HepG2 (cell line): Measurements from ENCODE around the gene FALEC. TPM values are rescaled to one million over a fixed set of nuclear protein-coding genes. Genes with fewer than 3 reads are reported as not detected.
A peak's percentile ranks its signal among the peaks of the same experiment; 100 is the strongest.

ENCODE experiments used
- FOXK2 ChIP-seq: fragments of 450-650 bp; IDR thresholded peaks from 2 replicates; pipeline ENCODE4 v1.6.1; 2016
- GPN1 ChIP-seq: sonication (generic); formaldehyde crosslinking; IDR thresholded peaks from 2 replicates; pipeline ENCODE4 v1.5.1; 2020; ENCODE audit warnings: missing genetic modification reagents, borderline replicate concordance
- JARID2 ChIP-seq: sonication (generic); formaldehyde crosslinking; IDR thresholded peaks from 2 replicates; pipeline ENCODE4 v1.8.1; 2023; ENCODE audit warnings: missing genetic modification reagents, inconsistent platforms; ENCODE audit not compliant: insufficient replicate concordance
- SAP130 ChIP-seq: IDR thresholded peaks from 2 replicates; pipeline ENCODE4 v1.6.1; 2016; ENCODE audit warnings: low read depth
- TCF7 ChIP-seq: sonication (generic); IDR thresholded peaks from 2 replicates; pipeline ENCODE4 v1.6.1; 2016; ENCODE audit warnings: antibody characterized with exemption, low read depth
- ZBTB7A ChIP-seq: sonication (generic); formaldehyde crosslinking; IDR thresholded peaks from 2 replicates; pipeline ENCODE4 v1.8.0; 2022; ENCODE audit warnings: mild to moderate bottlenecking, missing genetic modification reagents
- ZNF20 ChIP-seq: sonication (generic); formaldehyde crosslinking; IDR thresholded peaks from 2 replicates; pipeline ENCODE4 v1.4.0; 2020; ENCODE audit warnings: mild to moderate bottlenecking, moderate library complexity, missing genetic modification reagents
- ZNF451 ChIP-seq: sonication (generic); formaldehyde crosslinking; IDR thresholded peaks from 2 replicates; pipeline ENCODE4 v1.5.0; 2020; ENCODE audit warnings: mild to moderate bottlenecking, missing genetic modification reagents
- ZNF775 ChIP-seq: sonication (generic); formaldehyde crosslinking; IDR thresholded peaks from 2 replicates; pipeline ENCODE4 v1.4.0; 2020; ENCODE audit warnings: missing genetic modification reagents, mild to moderate bottlenecking, moderate library complexity, borderline replicate concordance
- polyA plus RNA-seq, 8 experiments: library from polyadenylated mRNA; depleted of rRNA in 3 of 8; stranded (reverse) in 7 of 8; unstranded in 1 of 8; fragments of >200 nt; fragmentation: Illumina TruSeq in 4 of 8; extraction: Trizol in 4 of 8; gene quantifications; 2 replicates each; pipeline versions ENCODE4 v1.2.1 to v1.2.3, GENCODE V29; 2011 to 2016; ENCODE audit warnings: low read depth in 4 of 8, missing spikeins in 1 of 8, mixed read lengths in 1 of 8; ENCODE audit not compliant: insufficient read depth in 1 of 8
- total RNA-seq, 5 experiments: library from RNA; depleted of rRNA; stranded (reverse); fragments of >200 nt; fragmentation: Illumina TruSeq; extraction: Trizol; gene quantifications; 2 replicates each; pipeline ENCODE4 v1.2.3, GENCODE V29; 2016; ENCODE audit warnings: low read depth in 1 of 5
- TF ChIP-seq, protein P1 (sequence below), 2 experiments: fragments of 450-650 bp in 1 of 2; sonication (generic) in 1 of 2; formaldehyde crosslinking in 1 of 2; IDR thresholded peaks; 2 replicates each; pipeline versions ENCODE4 v1.6.1 to v1.8.0; 2016 to 2022; ENCODE audit warnings: antibody characterized with exemption in 1 of 2, mild to moderate bottlenecking in 1 of 2, missing genetic modification reagents in 1 of 2
- TF ChIP-seq, protein P2 (sequence below): sonication (generic); formaldehyde crosslinking; IDR thresholded peaks from 2 replicates; pipeline ENCODE4 v1.4.0; 2020; ENCODE audit warnings: missing genetic modification reagents
- TF ChIP-seq, protein P3 (sequence below): sonication (generic); formaldehyde crosslinking; IDR thresholded peaks from 2 replicates; pipeline ENCODE4 v1.4.0; 2020; ENCODE audit warnings: missing genetic modification reagents
- TF ChIP-seq, protein P4 (sequence below): sonication (generic); formaldehyde crosslinking; IDR thresholded peaks from 2 replicates; pipeline ENCODE4 v1.5.0; 2020; ENCODE audit warnings: mild to moderate bottlenecking, missing genetic modification reagents

The FALEC gene
- total and polyA plus RNA-seq, 2 of the 13 experiments (the other 11 are each of a cell fraction or from before 2014, with no cell fraction given) = 0.33 to 0.71 TPM

DNA sequence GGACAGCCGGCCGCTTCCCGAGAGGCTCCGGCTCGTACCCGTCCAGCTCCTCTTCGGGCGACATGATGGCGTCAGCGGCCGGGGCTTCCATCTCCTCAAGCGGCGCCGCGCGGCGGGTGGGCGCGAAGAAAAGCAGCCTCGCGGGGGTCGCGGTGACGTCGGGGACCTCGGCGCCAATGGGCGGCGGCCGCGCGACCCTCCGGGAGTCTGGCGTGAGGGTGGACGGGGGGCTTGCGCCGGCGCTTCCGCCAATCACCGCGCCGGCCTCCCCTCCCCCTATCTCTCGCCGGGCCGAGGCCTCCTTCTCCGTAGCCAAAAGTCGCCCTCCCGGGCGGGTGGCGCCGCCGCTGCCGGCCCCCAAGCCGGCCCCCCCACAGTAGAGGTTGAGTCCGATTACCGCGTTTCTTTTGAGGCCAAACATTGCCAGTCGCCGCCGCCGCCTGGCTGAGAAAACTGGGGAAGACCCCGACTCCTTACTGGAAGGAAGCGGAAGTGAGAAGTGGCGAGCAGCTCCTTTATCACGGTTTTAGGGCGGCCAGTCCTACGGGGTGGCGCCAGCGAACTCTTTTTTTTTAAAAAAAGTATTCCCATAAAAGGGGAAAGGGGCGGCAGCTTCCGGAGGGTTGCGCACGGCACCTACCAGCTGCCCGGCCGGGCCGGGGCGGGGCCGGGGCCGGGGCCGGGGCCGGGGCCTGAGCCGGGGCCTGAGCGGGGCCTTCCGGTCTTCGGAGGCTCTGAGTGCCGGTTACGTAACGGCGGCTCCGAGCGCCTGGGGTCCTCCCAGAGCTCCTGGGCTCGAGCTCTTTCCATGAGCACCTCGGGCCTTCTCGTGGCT, 63.8 kb downstream of the FALEC start, which contains the start of gene MCL1 (continued):
- TF ChIP-seq, protein P1, sequence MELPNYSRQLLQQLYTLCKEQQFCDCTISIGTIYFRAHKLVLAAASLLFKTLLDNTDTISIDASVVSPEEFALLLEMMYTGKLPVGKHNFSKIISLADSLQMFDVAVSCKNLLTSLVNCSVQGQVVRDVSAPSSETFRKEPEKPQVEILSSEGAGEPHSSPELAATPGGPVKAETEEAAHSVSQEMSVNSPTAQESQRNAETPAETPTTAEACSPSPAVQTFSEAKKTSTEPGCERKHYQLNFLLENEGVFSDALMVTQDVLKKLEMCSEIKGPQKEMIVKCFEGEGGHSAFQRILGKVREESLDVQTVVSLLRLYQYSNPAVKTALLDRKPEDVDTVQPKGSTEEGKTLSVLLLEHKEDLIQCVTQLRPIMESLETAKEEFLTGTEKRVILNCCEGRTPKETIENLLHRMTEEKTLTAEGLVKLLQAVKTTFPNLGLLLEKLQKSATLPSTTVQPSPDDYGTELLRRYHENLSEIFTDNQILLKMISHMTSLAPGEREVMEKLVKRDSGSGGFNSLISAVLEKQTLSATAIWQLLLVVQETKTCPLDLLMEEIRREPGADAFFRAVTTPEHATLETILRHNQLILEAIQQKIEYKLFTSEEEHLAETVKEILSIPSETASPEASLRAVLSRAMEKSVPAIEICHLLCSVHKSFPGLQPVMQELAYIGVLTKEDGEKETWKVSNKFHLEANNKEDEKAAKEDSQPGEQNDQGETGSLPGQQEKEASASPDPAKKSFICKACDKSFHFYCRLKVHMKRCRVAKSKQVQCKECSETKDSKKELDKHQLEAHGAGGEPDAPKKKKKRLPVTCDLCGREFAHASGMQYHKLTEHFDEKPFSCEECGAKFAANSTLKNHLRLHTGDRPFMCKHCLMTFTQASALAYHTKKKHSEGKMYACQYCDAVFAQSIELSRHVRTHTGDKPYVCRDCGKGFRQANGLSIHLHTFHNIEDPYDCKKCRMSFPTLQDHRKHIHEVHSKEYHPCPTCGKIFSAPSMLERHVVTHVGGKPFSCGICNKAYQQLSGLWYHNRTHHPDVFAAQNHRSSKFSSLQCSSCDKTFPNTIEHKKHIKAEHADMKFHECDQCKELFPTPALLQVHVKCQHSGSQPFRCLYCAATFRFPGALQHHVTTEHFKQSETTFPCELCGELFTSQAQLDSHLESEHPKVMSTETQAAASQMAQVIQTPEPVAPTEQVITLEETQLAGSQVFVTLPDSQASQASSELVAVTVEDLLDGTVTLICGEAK (IDR thresholded peaks at IDR 0.05) = no peak
- TF ChIP-seq, protein P1 (CRISPR knock-in tag; IDR thresholded peaks at IDR 0.05) = no peak
- TF ChIP-seq TCF7 (no peak), SAP130 (CRISPR knock-in tag) (peak; percentile 80), ZNF775 (peak; percentile 63; the same call in 1 of the 2 replicates), FOXK2 (no peak), ZNF20 (CRISPR knock-in tag) (no peak), JARID2 (CRISPR knock-in tag) (no peak), ZBTB7A (CRISPR knock-in tag) (0 out of 2 replicates have a peak, but pooled peaks have one; percentile 32), GPN1 (no peak), ZNF451 (CRISPR knock-in tag) (no peak)
- TF ChIP-seq, protein P2, sequence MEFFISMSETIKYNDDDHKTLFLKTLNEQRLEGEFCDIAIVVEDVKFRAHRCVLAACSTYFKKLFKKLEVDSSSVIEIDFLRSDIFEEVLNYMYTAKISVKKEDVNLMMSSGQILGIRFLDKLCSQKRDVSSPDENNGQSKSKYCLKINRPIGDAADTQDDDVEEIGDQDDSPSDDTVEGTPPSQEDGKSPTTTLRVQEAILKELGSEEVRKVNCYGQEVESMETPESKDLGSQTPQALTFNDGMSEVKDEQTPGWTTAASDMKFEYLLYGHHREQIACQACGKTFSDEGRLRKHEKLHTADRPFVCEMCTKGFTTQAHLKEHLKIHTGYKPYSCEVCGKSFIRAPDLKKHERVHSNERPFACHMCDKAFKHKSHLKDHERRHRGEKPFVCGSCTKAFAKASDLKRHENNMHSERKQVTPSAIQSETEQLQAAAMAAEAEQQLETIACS (CRISPR knock-in tag) = no peak
- TF ChIP-seq, protein P3, sequence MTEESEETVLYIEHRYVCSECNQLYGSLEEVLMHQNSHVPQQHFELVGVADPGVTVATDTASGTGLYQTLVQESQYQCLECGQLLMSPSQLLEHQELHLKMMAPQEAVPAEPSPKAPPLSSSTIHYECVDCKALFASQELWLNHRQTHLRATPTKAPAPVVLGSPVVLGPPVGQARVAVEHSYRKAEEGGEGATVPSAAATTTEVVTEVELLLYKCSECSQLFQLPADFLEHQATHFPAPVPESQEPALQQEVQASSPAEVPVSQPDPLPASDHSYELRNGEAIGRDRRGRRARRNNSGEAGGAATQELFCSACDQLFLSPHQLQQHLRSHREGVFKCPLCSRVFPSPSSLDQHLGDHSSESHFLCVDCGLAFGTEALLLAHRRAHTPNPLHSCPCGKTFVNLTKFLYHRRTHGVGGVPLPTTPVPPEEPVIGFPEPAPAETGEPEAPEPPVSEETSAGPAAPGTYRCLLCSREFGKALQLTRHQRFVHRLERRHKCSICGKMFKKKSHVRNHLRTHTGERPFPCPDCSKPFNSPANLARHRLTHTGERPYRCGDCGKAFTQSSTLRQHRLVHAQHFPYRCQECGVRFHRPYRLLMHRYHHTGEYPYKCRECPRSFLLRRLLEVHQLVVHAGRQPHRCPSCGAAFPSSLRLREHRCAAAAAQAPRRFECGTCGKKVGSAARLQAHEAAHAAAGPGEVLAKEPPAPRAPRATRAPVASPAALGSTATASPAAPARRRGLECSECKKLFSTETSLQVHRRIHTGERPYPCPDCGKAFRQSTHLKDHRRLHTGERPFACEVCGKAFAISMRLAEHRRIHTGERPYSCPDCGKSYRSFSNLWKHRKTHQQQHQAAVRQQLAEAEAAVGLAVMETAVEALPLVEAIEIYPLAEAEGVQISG (CRISPR knock-in tag) = peak; percentile 72
- TF ChIP-seq, protein P4, sequence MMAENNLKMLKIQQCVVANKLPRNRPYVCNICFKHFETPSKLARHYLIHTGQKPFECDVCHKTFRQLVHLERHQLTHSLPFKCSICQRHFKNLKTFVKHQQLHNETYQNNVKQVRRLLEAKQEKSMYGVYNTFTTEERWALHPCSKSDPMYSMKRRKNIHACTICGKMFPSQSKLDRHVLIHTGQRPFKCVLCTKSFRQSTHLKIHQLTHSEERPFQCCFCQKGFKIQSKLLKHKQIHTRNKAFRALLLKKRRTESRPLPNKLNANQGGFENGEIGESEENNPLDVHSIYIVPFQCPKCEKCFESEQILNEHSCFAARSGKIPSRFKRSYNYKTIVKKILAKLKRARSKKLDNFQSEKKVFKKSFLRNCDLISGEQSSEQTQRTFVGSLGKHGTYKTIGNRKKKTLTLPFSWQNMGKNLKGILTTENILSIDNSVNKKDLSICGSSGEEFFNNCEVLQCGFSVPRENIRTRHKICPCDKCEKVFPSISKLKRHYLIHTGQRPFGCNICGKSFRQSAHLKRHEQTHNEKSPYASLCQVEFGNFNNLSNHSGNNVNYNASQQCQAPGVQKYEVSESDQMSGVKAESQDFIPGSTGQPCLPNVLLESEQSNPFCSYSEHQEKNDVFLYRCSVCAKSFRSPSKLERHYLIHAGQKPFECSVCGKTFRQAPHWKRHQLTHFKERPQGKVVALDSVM (CRISPR knock-in tag) = no peak
